ENCODE measurements around the gene POU6F2. TPM values are rescaled to one million over a fixed set of nuclear protein-coding genes. Genes with fewer than 3 reads are reported as not detected.

The POU6F2 gene
- total and polyA plus RNA-seq, 2 donors from 2014 or later = 0.47 TPM; not detected in 1

GRCh38 chr7:39085590-39086049, 107.9 kb downstream of the POU6F2 start:
- Histone ChIP-seq H3K36me3 (ENCODE audit: control insufficient read depth in 2 of 3, insufficient read depth in 3 of 3, low read length in 3 of 3) (no peaks in the 10 kb centered on the region), H3K27me3 (ENCODE audit: control insufficient read depth, insufficient read depth, low read length) (no peaks in the 10 kb centered on the region), H3K9ac (ENCODE audit: low read length in 3 of 3) (no peak overlapping the region), H3K27ac (ENCODE audit: low read depth in 2 of 2, low read length in 2 of 2) (no peak overlapping the region), H3K4me1 (ENCODE audit: control insufficient read depth in 2 of 3, insufficient read depth in 2 of 3, low read depth in 1 of 3, low read length in 3 of 3) (no peaks in the 10 kb centered on the region), H3K4me3 (ENCODE audit: low read length in 3 of 3) (peak overlapping the region in 2 of 3 donors; percentile 39 to 60), H3K9me3 (ENCODE audit: control insufficient read depth in 2 of 3, insufficient read depth in 1 of 3, low read length in 3 of 3) (no peaks in the 10 kb centered on the region)
- intact Hi-C loops (cut with DNase I) = no loop called here
- DNase-seq (peak in 4 of 5 donors; percentile 65 to 84 (median 74)), FAIRE-seq (no peak)
- TF ChIP-seq CTCF (IDR thresholded peaks at IDR 0.05; ENCODE audit: borderline replicate concordance, extremely low read depth, insufficient read depth) = no peak

GRCh38 chr7:39086638-39087360, 109.1 kb downstream of the POU6F2 start:
- no peak for TF ChIP-seq CTCF (IDR thresholded peaks at IDR 0.05; ENCODE audit: borderline replicate concordance, extremely low read depth, insufficient read depth)
- H3K9me3 ChIP-seq (ENCODE audit: control insufficient read depth in 2 of 3, insufficient read depth in 1 of 3, low read length in 3 of 3) = no peaks in the 10 kb centered on the region
- H3K4me3 ChIP-seq (ENCODE audit: low read length in 3 of 3) = no peak overlapping the region
- FAIRE-seq (no peak), DNase-seq (no peak)
- no peak overlapping the region for H3K9ac ChIP-seq (ENCODE audit: low read length in 3 of 3)
- no peak overlapping the region for H3K27ac ChIP-seq (ENCODE audit: low read depth in 2 of 2, low read length in 2 of 2)
- intact Hi-C loops (cut with DNase I) = no loop called here
- H3K4me1 ChIP-seq (ENCODE audit: control insufficient read depth in 2 of 3, insufficient read depth in 2 of 3, low read depth in 1 of 3, low read length in 3 of 3) = no peaks in the 10 kb centered on the region
- no peaks in the 10 kb centered on the region for H3K27me3 ChIP-seq (ENCODE audit: control insufficient read depth, insufficient read depth, low read length)
- no peaks in the 10 kb centered on the region for H3K36me3 ChIP-seq (ENCODE audit: control insufficient read depth in 2 of 3, insufficient read depth in 3 of 3, low read length in 3 of 3)

- no peaks in the 10 kb centered on the region for H3K9me3 ChIP-seq (ENCODE audit: control insufficient read depth in 2 of 3, insufficient read depth in 1 of 3, low read length in 3 of 3)
- no peak overlapping the region for H3K27ac ChIP-seq (ENCODE audit: low read depth in 2 of 2, low read length in 2 of 2)
- DNase-seq (no peak), FAIRE-seq (no peak)
- H3K4me3 ChIP-seq (ENCODE audit: low read length in 3 of 3) = no peak overlapping the region
- TF ChIP-seq CTCF (IDR thresholded peaks at IDR 0.05; ENCODE audit: borderline replicate concordance, extremely low read depth, insufficient read depth) = no peak
- no peaks in the 10 kb centered on the region for H3K36me3 ChIP-seq (ENCODE audit: control insufficient read depth in 2 of 3, insufficient read depth in 3 of 3, low read length in 3 of 3)
- H3K9ac ChIP-seq (ENCODE audit: low read length in 3 of 3) = no peak overlapping the region
- no peaks in the 10 kb centered on the region for H3K4me1 ChIP-seq (ENCODE audit: control insufficient read depth in 2 of 3, insufficient read depth in 2 of 3, low read depth in 1 of 3, low read length in 3 of 3)
- no peaks in the 10 kb centered on the region for H3K27me3 ChIP-seq (ENCODE audit: control insufficient read depth, insufficient read depth, low read length)
- intact Hi-C loops (cut with DNase I) = no loop called here
Observed at GRCh38 chr7:39088730-39089593, 111.3 kb downstream of the POU6F2 start.

All from kidney (tissue), 14 donors.